Stimulated activated CD8-positive, alpha-beta memory T cell treated with anti-CD3 and anti-CD28 coated beads, Interleukin-12 subunit alpha, Interleukin-12 subunit beta, amount 100 ng/mL, for 4 hours (primary cell): Measurements from ENCODE around the gene CDCA4.
A peak's percentile ranks its signal among the peaks of the same experiment; 100 is the strongest.
"Not testable (repeated sequence)": the region's sequence is repeated elsewhere in the genome, so short reads cannot be mapped to it uniquely, and the experiment has no call there.

Experiments used
- DNase-seq: peaks from one replicate; pipeline ENCODE4 v3.0.0-alpha.2; 2020; ENCODE audit warnings: low read depth

Gene CDCA4

GRCh38 chr14:105058521-105059034, 37.7 kb upstream of the CDCA4 start:
- DNase-seq, result no peak

GRCh38 chr14:105056303-105056831, 35.5 kb upstream of the CDCA4 start:
- no peak for DNase-seq

GRCh38 chr14:105055736-105056302, 34.9 kb upstream of the CDCA4 start:
- DNase-seq, result no peak

GRCh38 chr14:105055334-105055733, 34.5 kb upstream of the CDCA4 start:
- DNase-seq, result no peak

- DNase-seq, result no peak
Measured at GRCh38 chr14:105053996-105054395, 33.1 kb upstream of the CDCA4 start.

- no peak for DNase-seq
Measured at GRCh38 chr14:105053421-105053820, 32.5 kb upstream of the CDCA4 start.

GRCh38 chr14:105052110-105052458, 31.2 kb upstream of the CDCA4 start:
- no peak for DNase-seq

GRCh38 chr14:105051182-105052109, 30.6 kb upstream of the CDCA4 start:
- DNase-seq, result no peak

GRCh38 chr14:105050551-105050897, 29.6 kb upstream of the CDCA4 start:
- no peak for DNase-seq

GRCh38 chr14:105049753-105050550, 29.1 kb upstream of the CDCA4 start:
- no peak for DNase-seq

GRCh38 chr14:105047283-105048016, 26.6 kb upstream of the CDCA4 start:
- DNase-seq, result no peak

- no peak for DNase-seq
Measured at GRCh38 chr14:105046891-105047282, 26.0 kb upstream of the CDCA4 start.

GRCh38 chr14:105045710-105046326, 24.9 kb upstream of the CDCA4 start:
- DNase-seq, result peak; percentile 81

- no peak for DNase-seq
Measured at GRCh38 chr14:105043641-105044040, 22.8 kb upstream of the CDCA4 start.

- no peak for DNase-seq
Measured at GRCh38 chr14:105042813-105043212, 21.9 kb upstream of the CDCA4 start.

- DNase-seq, result no peak
Measured at GRCh38 chr14:105041841-105042765, 21.2 kb upstream of the CDCA4 start.

GRCh38 chr14:105039458-105040205, 18.7 kb upstream of the CDCA4 start:
- DNase-seq, result no peak

- DNase-seq, result not testable (repeated sequence)
Measured at GRCh38 chr14:105035616-105036015, 14.7 kb upstream of the CDCA4 start.

GRCh38 chr14:105034315-105035039, 13.6 kb upstream of the CDCA4 start:
- DNase-seq, result no peak
